Duodenal mucosa (tissue), 2 donors: ENCODE data around the gene SEMA4B.

Source experiments
- H3K27ac ChIP-seq: one replicate; pipeline ENCODE4 v1.7.0; 2013; ENCODE audit warnings: low read depth, low read length
- H3K27me3 ChIP-seq, 2 donors: one replicate each; pipeline ENCODE4 v1.7.0; 2013; ENCODE audit warnings: low read length in 2 of 2, control low read depth in 1 of 2; ENCODE audit not compliant: insufficient read depth in 2 of 2, control insufficient read depth in 1 of 2
- H3K36me3 ChIP-seq, 2 donors: one replicate each; pipeline ENCODE4 v1.7.0; 2013; ENCODE audit warnings: low read length in 2 of 2, control low read depth in 1 of 2; ENCODE audit not compliant: insufficient read depth in 2 of 2, control insufficient read depth in 1 of 2
- H3K4me1 ChIP-seq, 2 donors: one replicate each; pipeline ENCODE4 v1.7.0; 2013; ENCODE audit warnings: low read length in 2 of 2, control low read depth in 1 of 2; ENCODE audit not compliant: insufficient read depth in 2 of 2, control insufficient read depth in 1 of 2
- H3K4me3 ChIP-seq, 2 donors: one replicate each; pipeline ENCODE4 v1.7.0; 2013; ENCODE audit warnings: low read length in 2 of 2, low read depth in 1 of 2
- H3K9ac ChIP-seq, 2 donors: one replicate each; pipeline ENCODE4 v1.7.0; 2013; ENCODE audit warnings: low read length in 2 of 2, low read depth in 1 of 2
- H3K9me3 ChIP-seq, 2 donors: one replicate each; pipeline ENCODE4 v1.7.0; 2013; ENCODE audit warnings: low read length in 2 of 2, control low read depth in 1 of 2; ENCODE audit not compliant: control insufficient read depth in 1 of 2

SEMA4B gene

DNA sequence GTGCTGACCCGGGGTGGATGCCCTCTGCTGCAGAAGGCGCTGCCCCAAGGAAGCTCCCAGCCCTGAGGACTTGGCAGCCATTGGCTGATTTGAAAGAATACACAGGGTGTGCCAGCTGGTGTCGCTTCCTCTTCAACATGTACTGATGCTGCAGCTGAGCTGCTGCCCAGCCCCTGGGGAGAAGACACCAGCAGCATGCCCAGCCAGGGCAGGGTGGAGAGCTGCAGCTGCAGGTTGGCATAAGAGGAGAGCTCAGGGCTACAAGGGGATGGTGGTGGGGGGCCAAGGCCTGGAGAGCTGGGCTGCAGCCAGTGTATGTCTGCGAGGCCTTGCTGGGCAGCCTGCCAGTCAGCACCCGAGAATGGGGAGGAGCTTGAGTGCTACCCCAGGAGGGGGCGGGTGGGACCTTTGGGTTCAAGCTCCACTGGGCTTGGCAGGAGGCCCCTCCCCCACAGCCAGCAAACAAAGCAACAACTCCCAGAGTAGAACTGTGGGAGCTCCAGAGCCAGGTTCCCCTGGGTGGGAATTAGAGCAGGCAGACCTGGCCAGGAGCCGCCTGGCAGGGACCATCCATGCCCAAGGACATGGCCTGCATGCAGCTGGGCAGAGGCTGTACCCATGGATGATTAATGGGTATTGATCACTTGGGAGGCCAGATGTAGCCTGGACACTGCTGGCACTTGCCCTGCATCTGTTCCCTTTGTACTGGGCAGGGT, 9.2 kb upstream of the SEMA4B start:
- H3K27me3 ChIP-seq = no peaks in the 10 kb centered on the region
- peak overlapping the region; percentile 17 to 19 for H3K4me3 ChIP-seq
- peak overlapping the region; percentile 41 to 56 for H3K9ac ChIP-seq
- peak overlapping the region; percentile 80 for H3K27ac ChIP-seq
- H3K36me3 ChIP-seq = no peaks in the 10 kb centered on the region
- H3K4me1 ChIP-seq = peaks cover 43 to 51% of the 10 kb centered on the region in 2 donors
- H3K9me3 ChIP-seq = no peaks in the 10 kb centered on the region

GRCh38 chr15:90192961-90193786, 8.0 kb upstream of the SEMA4B start:
- H3K27me3 ChIP-seq = no peaks in the 10 kb centered on the region
- peaks cover 43 to 52% of the 10 kb centered on the region in 2 donors for H3K4me1 ChIP-seq
- H3K9me3 ChIP-seq = no peaks in the 10 kb centered on the region
- H3K9ac ChIP-seq = peak overlapping the region; percentile 5 to 25
- no peaks in the 10 kb centered on the region for H3K36me3 ChIP-seq
- H3K27ac ChIP-seq = no peak overlapping the region
- H3K4me3 ChIP-seq = peak overlapping the region in 1 of 2 donors; percentile 8

DNA sequence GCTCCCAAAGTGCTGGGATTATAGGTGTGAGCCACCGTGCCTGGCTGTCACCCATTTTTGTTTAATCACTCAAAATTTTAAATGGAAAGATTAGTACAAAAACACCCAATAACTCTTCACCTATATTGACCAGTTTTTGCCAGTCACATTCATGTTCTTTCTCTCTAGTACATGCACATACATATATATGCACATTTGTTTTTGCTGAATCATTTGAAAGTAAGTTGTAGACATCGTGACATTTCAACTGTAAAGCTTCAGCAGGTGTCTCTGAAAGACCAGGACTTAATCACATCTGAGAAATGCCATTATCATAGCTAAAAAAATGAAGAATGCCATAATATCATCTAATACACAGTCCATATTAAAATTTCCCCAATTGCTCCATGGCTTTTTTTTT, 6.5 kb upstream of the SEMA4B start:
- Histone ChIP-seq H3K4me3 (no peak overlapping the region), H3K27ac (no peak overlapping the region), H3K9ac (no peak overlapping the region), H3K36me3 (no peaks in the 10 kb centered on the region), H3K27me3 (no peaks in the 10 kb centered on the region), H3K9me3 (no peaks in the 10 kb centered on the region), H3K4me1 (peaks cover 39 to 48% of the 10 kb centered on the region in 2 donors)

DNA sequence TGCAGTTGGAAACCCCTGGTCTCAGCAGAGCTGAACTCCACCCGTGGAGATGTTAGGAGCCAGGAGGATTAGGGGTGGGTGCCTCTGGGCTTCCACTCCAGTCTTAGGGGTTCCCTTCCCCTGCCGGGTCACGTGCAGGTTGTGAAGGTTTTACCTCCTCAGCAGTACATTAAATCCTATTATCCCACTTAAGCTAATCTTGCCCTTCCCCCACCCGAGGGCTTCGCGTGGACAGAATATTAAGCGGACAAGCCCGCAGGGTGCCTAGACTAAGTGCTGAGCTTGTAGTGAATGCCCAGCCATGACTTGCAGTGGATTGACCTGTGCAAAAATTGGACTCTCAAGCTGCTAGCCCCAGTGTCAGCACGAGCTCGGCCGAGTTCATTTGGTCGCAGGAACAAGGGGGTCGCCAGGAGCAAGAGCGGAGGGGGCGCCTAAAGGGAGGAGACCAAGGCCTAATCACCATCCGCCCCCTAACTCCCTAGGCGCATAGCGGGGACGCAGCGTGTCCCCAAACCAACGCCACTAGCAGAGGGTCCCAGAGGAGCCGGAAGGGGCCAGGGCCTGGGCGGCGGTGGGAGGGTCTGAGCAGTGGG, 498 bp upstream of the SEMA4B start:
- Histone ChIP-seq H3K4me1 (peaks cover 28 to 34% of the 10 kb centered on the region in 2 donors), H3K27ac (peak overlapping the region; percentile 76), H3K27me3 (no peaks in the 10 kb centered on the region)

DNA sequence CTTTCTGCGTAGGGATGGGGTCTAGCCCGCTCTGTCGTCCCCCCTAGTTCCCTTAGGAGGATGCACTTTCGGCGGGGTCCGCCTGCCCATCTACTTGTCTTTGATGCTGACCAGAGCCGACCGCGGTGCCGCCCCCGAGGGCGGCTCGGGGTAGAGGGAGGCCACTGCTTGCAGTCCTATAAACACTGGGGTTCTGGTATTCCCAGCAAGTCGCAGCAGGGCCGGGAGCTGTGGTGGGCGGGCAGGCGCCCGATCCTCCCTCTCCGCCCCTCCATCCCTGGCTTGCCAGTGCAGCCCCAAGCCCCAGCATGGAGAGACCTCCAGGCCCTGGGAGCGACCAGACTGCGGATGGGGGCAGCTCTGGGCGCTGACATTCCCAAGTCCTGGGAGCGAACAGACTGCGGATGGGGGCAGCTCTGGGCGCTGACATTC, 830 bp downstream of the SEMA4B start:
- H3K4me1 ChIP-seq = peaks cover 28 to 34% of the 10 kb centered on the region in 2 donors
- peak overlapping the region; percentile 84 for H3K4me3 ChIP-seq
- peaks cover 9 to 24% of the 10 kb centered on the region in 2 donors for H3K36me3 ChIP-seq
- H3K27ac ChIP-seq = peak overlapping the region; percentile 76
- no peaks in the 10 kb centered on the region for H3K27me3 ChIP-seq
- H3K9me3 ChIP-seq = no peaks in the 10 kb centered on the region
- H3K9ac ChIP-seq = peak overlapping the region; percentile 87

More for the DNA sequence above, 498 bp upstream of the SEMA4B start:
- H3K4me3 ChIP-seq = peak overlapping the region; percentile 84
- H3K9me3 ChIP-seq = no peaks in the 10 kb centered on the region
- peaks cover 7 to 12% of the 10 kb centered on the region in 2 donors for H3K36me3 ChIP-seq
- peak overlapping the region; percentile 80 to 87 for H3K9ac ChIP-seq

- Histone ChIP-seq H3K9ac (peak overlapping the region; percentile 44 to 87), H3K4me1 (peaks cover 28 to 39% of the 10 kb centered on the region in 2 donors), H3K4me3 (peak overlapping the region; percentile 84), H3K9me3 (no peaks in the 10 kb centered on the region), H3K27me3 (no peaks in the 10 kb centered on the region), H3K27ac (no peak overlapping the region), H3K36me3 (peaks cover 18 to 26% of the 10 kb centered on the region in 2 donors)
Observed at GRCh38 chr15:90202929-90203328, 1.8 kb downstream of the SEMA4B start.

- Histone ChIP-seq H3K36me3 (peaks cover 18 to 26% of the 10 kb centered on the region in 2 donors), H3K4me1 (peaks cover 28 to 36% of the 10 kb centered on the region in 2 donors), H3K9ac (peak overlapping the region; percentile 44 to 87), H3K4me3 (peak overlapping the region; percentile 6 to 84), H3K9me3 (no peaks in the 10 kb centered on the region), H3K27me3 (no peaks in the 10 kb centered on the region), H3K27ac (no peak overlapping the region)
Observed at GRCh38 chr15:90203473-90203872, 2.3 kb downstream of the SEMA4B start.

DNA sequence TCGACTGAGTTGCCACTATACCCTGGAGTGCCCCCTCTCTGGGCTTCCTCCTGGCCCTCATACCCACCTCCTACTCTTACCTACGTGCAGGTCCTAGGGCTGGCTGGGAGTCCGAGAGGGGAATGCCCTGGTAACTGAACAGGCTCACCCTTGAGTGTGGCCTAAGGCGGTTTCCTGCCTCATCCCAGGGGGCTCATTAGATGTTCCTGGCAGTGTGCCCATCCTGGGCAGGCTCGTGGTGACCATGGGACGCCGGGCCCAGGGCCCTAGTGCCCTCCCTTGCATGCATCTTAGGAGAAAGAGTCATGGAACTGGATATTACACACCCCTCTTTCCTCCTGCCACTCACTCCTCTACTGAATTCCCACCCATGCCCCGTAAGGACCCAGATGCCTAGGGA, 2.8 kb downstream of the SEMA4B start:
- Histone ChIP-seq H3K27me3 (no peaks in the 10 kb centered on the region), H3K4me1 (peaks cover 28 to 33% of the 10 kb centered on the region in 2 donors), H3K27ac (no peak overlapping the region), H3K9me3 (no peaks in the 10 kb centered on the region), H3K4me3 (no peak overlapping the region), H3K9ac (no peak overlapping the region), H3K36me3 (peaks cover 18 to 26% of the 10 kb centered on the region in 2 donors)

DNA sequence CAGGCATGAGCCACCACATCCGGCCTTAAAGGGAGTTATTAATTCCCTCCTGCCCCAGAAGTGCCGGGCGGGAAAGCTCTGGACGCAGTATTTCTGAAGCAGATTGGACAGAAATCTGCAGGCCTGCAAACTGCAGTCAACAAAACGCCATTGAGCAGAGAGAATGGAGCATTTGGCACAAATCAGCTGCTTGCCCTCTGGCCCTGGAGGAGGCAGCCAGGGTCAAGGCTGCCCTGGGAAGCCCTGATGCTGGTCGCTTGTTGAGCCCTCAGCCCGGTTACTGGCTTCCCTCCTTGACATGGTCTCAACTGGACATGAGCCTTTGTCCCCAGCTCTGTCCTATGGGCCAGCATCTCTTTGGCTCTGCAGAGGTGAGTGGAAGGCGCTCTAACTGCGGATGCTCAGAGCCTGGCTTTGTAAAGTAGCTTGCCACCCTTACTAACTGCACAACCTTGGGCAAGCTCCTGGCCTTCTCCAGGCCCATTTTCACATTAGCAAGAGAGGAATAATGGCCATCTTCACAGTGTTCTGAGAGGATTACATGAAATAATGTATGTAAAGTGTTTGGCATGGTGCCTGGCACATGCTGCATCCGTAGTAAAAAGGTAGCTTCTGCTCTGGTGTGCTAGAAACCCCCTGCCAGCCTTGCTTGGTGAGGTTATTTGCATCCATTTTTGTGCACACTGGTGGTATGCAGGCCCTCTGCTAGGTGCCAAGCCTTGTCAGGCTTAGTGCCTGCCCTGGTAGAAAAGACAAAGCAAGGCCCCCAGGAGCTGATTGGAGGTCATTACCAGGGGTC, 4.1 kb downstream of the SEMA4B start:
- no peak overlapping the region for H3K27ac ChIP-seq
- peaks cover 36 to 37% of the 10 kb centered on the region in 2 donors for H3K4me1 ChIP-seq
- no peak overlapping the region for H3K4me3 ChIP-seq

More for the DNA sequence above, 4.1 kb downstream of the SEMA4B start:
- Histone ChIP-seq H3K27me3 (no peaks in the 10 kb centered on the region), H3K9me3 (no peaks in the 10 kb centered on the region), H3K9ac (no peak overlapping the region), H3K36me3 (peaks cover 21 to 35% of the 10 kb centered on the region in 2 donors)
